ENCODE results near the gene HLA-DOA.

Gene HLA-DOA

GRCh38 chr6:33015798-33016197 is 6.4 kb upstream of the HLA-DOA start:
- DNase-seq, result no peak

- DNase-seq, result peak; percentile 84
These were observed 5.6 kb upstream of the HLA-DOA start for GRCh38 chr6:33014841-33015634.

DNA sequence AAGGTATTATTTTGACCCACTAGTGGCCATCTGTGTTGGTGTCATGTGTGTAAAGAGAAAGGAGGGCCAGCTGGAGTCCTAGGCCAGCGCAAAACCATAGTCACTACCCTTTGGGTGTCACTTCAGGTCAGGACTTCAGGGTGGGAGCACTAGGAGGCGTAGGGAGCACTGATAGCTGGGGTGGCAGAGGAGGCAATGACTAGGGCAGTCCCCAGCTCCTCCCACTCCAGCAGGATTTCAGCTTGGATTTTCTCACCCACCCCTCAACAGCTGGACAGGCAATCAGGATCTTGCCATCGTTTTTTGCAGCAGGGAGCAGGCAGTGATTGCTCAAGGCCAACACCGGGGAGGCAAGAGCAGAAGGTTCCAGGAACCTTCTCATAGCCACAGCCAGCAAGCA is 4.2 kb upstream of the HLA-DOA start:
- no peak for DNase-seq

GRCh38 chr6:33010356-33010755 is 965 bp upstream of the HLA-DOA start:
- DNase-seq, result no peak

- no peak for DNase-seq
These were observed 1.5 kb downstream of the HLA-DOA start for GRCh38 chr6:33007831-33008400.

DNA sequence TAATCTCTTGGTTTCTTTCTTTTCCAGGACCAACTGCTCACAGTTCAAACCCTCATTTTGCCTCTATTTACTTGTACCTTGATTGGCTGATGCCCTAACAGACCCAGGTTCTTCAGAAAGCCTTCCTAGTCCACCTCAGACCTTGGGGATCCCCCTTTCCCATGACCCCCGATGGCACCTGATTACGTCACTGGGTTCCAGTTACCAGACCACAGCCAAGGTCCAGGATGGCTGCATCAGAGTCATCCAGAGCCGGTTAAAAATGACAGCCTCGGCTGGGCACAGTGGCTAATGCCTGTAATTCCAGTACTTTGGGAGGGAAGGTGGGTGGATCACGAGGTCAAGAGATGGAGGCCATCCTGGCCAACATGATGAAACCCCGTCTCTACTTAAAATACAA is 4.5 kb downstream of the HLA-DOA start:
- no peak for DNase-seq

DNA sequence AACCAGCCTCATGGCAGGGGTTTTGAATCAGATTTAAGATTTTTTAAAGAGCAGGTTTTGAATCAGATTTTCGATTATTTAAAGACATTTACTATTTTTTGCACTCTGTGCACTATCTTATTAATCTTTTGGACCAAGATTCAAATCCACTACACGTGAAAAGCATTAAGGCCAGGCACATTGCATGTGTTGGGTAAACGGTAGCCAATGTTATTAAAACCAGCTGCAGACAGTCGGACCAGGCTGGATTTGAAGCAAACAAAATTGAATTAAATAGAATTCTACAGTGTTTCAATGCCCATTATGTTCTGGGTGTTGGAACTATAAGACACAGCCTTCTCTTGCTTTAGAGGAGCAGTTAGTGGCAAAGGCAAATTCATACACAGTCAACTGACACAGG is 7.7 kb downstream of the HLA-DOA start:
- DNase-seq, result no peak

- DNase-seq, result peak; percentile 27
These were observed 9.3 kb downstream of the HLA-DOA start for GRCh38 chr6:33000055-33000454.

GRCh38 chr6:32995448-32995847 is 13.9 kb downstream of the HLA-DOA start:
- no peak for DNase-seq

- no peak for DNase-seq
These were observed 15.9 kb downstream of the HLA-DOA start for GRCh38 chr6:32993363-32993973.

DNA sequence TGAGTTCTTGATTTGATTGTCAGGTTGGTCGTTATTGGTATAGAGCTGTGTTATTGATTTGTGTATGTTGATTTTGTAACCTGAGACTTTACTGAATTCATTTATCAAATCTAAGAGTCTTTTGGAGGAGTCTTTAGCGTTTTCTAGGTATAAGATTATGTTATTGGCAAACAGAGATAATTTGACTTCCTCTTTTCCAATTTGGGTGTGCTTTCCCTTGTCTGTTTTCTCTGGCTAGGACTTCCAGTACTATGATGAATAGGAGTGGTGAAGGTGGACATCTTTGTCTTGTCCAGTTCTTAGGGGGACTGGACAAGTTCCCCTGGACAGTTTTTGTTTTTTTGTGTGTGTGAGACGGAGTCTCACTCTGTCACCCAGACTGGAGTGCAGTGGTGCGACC is 17.4 kb downstream of the HLA-DOA start:
- DNase-seq, result no peak

DNA sequence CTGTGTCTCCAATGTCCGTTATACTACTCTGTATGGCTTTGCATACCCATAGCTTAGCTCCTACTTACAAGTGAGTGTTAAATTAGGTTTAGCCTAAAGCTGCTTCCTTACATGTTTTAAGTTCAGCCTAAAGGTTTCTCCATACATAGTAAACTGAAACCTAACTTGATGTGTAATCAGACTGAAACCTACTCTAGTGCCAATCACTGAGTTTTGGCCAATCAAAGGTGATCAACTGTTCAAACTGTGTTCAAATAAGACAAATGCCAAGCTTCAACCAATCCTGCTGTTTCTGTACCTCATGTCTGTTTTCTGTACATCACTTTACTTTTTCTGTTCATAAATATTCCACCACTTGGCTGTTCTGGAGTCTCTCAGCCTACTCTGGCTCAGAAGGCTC is 20.0 kb downstream of the HLA-DOA start:
- DNase-seq, result no peak

DNA sequence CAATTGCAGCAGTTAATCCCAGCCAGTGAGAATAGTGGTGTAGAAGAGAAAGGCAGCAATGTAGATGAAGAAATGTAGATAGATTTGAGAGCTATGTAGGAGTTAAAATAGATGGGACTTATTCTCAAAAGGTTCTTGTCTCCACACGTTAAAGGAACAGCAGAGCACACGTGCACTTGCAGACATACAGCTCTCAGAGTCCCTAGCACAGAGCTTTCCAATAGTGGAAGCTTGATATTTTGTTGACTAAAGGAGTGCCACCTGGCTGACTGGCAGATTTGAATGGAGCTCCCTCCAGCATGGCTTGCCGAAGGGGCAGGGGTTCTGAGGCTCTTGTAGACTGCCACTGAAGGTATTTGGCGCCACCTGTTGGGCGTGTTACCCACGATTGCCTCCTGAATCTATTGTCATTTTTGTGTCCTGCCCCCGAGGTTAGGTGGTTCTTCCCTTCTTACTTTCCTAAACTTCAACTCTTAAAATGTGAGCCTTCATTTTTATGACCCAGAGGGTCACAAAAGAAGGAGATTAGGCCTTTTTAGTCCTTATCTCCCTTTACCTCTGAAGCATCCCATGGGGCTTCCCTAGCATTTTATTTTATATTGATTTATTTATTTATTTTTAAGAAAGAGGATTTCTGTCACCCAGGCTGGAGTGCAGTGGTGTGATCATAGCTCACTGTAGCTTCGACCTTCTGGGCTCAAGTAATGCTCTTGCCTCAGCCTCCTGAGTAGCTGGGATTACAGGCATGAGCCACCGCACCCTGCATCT is 24.6 kb downstream of the HLA-DOA start:
- peak; percentile 87 for DNase-seq

GRCh38 chr6:32983964-32984621 is 25.3 kb downstream of the HLA-DOA start:
- DNase-seq, result no peak

DNA sequence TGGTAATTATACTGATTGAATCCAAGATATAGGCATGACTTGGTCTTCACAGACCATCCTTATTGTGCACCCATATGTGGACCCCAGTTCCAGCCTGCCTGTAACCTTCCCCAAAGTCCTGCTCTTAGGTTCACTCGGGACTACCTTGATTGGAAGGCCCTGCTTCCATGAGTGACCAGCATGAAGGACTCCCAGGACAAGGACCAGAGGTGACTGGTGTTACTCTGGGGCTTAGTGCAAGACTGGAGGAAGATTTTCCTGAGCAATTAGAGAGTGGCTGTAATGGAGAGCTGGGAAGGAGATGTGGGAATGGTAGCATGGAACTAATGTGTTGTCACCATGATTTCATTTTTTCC is 25.9 kb downstream of the HLA-DOA start:
- DNase-seq, result no peak

DNA sequence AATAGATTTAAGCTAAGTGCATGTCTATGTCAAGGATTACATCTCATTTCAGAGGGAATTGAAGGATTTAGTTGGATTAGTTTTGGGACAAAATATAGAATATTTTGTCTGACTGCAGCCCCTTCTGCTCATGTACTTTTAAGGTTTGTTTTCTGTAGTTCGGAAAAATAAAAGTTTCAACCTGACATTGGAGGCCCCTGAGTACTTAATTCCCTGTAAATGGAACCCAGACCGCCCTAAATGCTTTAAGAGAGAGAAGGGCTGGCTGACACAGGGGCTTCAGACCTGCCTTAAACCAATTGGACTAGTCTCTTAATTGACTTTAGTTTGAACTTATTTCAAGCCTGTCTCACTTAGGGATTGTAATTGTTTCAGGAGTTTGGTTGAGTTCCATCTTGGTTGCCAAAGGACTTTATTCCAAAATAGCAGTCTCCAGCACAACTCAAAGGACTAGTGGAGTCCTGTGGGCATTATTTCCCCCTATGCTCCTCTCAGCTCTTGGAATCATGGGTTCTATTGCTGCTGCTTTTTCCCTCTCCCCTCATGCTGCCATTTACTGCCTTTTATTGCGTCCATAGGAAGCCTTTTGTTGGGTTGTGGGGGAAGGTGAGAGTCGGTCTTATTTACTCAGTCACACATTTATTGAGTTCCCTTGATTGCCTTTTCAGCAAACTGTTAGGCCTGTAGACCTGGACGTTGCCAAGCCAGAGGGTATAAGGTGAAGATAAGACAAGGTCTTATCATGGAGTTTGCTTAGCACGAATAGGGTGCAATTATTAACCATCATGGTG is 26.5 kb downstream of the HLA-DOA start:
- DNase-seq, result no peak

GRCh38 chr6:32982084-32982701 is 27.2 kb downstream of the HLA-DOA start:
- DNase-seq, result no peak

- no peak for DNase-seq
These were observed 28.8 kb downstream of the HLA-DOA start for GRCh38 chr6:32980488-32981038.

DNA sequence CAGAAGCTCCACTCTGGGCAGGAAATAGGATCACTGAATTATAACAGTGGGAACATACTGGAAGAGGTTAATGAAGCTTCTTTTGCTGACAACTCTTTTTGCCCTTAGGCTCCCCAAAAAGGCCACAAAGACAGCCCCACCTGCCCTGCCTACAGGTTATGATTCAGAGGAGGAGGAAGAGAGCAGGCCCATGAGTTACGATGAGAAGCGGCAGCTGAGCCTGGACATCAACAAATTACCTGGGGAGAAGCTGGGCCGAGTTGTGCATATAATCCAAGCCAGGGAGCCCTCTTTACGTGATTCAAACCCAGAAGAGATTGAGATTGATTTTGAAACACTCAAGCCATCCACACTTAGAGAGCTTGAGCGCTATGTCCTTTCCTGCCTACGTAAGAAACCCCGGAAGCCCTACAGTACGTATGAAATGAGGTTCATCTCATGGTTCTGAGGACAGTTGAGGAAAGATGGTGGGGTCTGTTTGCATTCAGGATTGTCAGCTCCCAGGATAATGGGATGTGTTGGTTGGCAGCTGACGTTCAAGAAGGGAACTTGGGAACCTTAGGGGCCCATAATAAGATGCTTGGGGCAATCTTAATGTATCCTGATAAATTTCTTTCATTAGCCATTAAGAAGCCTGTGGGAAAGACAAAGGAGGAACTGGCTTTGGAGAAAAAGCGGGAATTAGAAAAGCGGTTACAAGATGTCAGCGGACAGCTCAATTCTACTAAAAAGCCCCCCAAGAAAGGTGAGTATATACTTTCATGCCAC is 29.5 kb downstream of the HLA-DOA start:
- DNase-seq, result no peak

DNA sequence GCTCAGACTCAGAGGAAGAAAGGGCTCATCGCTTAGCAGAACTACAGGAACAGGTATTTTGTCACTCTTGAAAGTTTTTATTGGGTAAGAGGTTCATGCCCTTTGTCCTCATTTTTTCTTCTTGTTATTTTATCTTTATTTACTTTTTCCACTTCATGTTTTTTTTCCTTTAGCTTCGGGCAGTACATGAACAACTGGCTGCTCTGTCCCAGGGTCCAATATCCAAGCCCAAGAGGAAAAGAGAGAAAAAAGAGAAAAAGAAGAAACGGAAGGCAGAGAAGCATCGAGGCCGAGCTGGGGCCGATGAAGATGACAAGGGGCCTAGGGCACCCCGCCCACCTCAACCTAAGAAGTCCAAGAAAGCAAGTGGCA is 31.5 kb downstream of the HLA-DOA start:
- no peak for DNase-seq

Measured in CD4-positive, alpha-beta T cell treated with Interleukin-4 for 4 hours (primary cell).